Liver (tissue), 9 donors: ENCODE data around the gene EXT2. TPM values are rescaled to one million over a fixed set of nuclear protein-coding genes. Genes with fewer than 3 reads are reported as not detected.

ENCODE experiments used
- DNase-seq: peaks from one replicate; pipeline ENCODE4 v3.0.0-alpha.2; 2017; ENCODE audit warnings: low spot score
- H3K27ac ChIP-seq, 2 donors: one replicate each; pipeline ENCODE4 v1.7.0; 2013; ENCODE audit warnings: inconsistent platforms in 2 of 2, low read length in 2 of 2, control low read depth in 1 of 2, low read depth in 1 of 2, mild to moderate bottlenecking in 1 of 2
- H3K27me3 ChIP-seq, 4 donors: one replicate each; pipeline versions ENCODE4 v1.6.1 to v1.7.0; 2013; ENCODE audit warnings: low read length in 3 of 4, inconsistent platforms in 1 of 4, mild to moderate bottlenecking in 1 of 4, moderate library complexity in 1 of 4; ENCODE audit not compliant: control insufficient read depth in 4 of 4, insufficient read depth in 4 of 4
- H3K36me3 ChIP-seq, 4 donors: one replicate each; pipeline versions ENCODE4 v1.6.1 to v1.7.0; 2013; ENCODE audit warnings: low read length in 3 of 4, mild to moderate bottlenecking in 3 of 4, low read depth in 1 of 4, moderate library complexity in 1 of 4; ENCODE audit not compliant: control insufficient read depth in 4 of 4, insufficient read depth in 3 of 4
- H3K4me1 ChIP-seq, 4 donors: one replicate each; pipeline versions ENCODE4 v1.6.1 to v1.7.0; 2013; ENCODE audit warnings: low read length in 3 of 4, mild to moderate bottlenecking in 3 of 4, moderate library complexity in 1 of 4; ENCODE audit not compliant: control insufficient read depth in 4 of 4, insufficient read depth in 4 of 4
- H3K4me3 ChIP-seq, 3 donors: one replicate each; pipeline versions ENCODE4 v1.6.1 to v1.7.0; 2013; ENCODE audit warnings: low read length in 3 of 3, control low read depth in 1 of 3, low read depth in 1 of 3, mild to moderate bottlenecking in 1 of 3
- H3K9ac ChIP-seq, 2 donors: one replicate each; pipeline ENCODE4 v1.7.0; 2013; ENCODE audit warnings: low read length in 2 of 2, mild to moderate bottlenecking in 2 of 2, moderate library complexity in 2 of 2, control low read depth in 1 of 2, low read depth in 1 of 2
- H3K9me3 ChIP-seq, 4 donors: one replicate each; pipeline versions ENCODE4 v1.6.1 to v1.7.0; 2013; ENCODE audit warnings: low read length in 3 of 4; ENCODE audit not compliant: control insufficient read depth in 4 of 4
- CTCF ChIP-seq: fragments of 150-350 bp; IDR thresholded peaks from 2 replicates; pipeline ENCODE4 v1.5.1; 2017; ENCODE audit warnings: improper control_type of control experiment, low read depth, low read length; ENCODE audit not compliant: missing input control
- FOXA1 ChIP-seq: IDR thresholded peaks from 2 replicates; pipeline ENCODE4 v1.6.1; 2016; ENCODE audit warnings: antibody characterized with exemption
- FOXA2 ChIP-seq: IDR thresholded peaks from 2 replicates; pipeline ENCODE4 v1.6.1; 2016; ENCODE audit warnings: antibody characterized with exemption
- GABPA ChIP-seq, 2 donors: IDR thresholded peaks in 1 of 2; conservative IDR thresholded peaks in 1 of 2; 2 replicates each; pipeline ENCODE4 v1.6.1; 2016; ENCODE audit warnings: antibody characterized with exemption in 2 of 2, mild to moderate bottlenecking in 1 of 2, moderate library complexity in 1 of 2
- JUND ChIP-seq, 2 donors: IDR thresholded peaks; 2 replicates each; pipeline ENCODE4 v1.6.1; 2016; ENCODE audit warnings: antibody characterized with exemption in 2 of 2
- MAX ChIP-seq: IDR thresholded peaks from 2 replicates; pipeline ENCODE4 v1.6.1; 2016; ENCODE audit warnings: antibody characterized with exemption
- RAD21 ChIP-seq, 2 donors: IDR thresholded peaks; 2 replicates each; pipeline ENCODE4 v1.6.1; 2016; ENCODE audit warnings: antibody characterized with exemption in 2 of 2, mild to moderate bottlenecking in 2 of 2
- REST ChIP-seq: IDR thresholded peaks from 2 replicates; pipeline ENCODE4 v1.6.1; 2016; ENCODE audit warnings: antibody characterized with exemption, mild to moderate bottlenecking
- SP1 ChIP-seq: IDR thresholded peaks from 2 replicates; pipeline ENCODE4 v1.6.1; 2018; ENCODE audit warnings: antibody characterized with exemption, mild to moderate bottlenecking
- TAF1 ChIP-seq: conservative IDR thresholded peaks from 2 replicates; pipeline ENCODE4 v1.6.1; 2016; ENCODE audit warnings: antibody characterized with exemption, mild to moderate bottlenecking
- ZBTB33 ChIP-seq: IDR thresholded peaks from 2 replicates; pipeline ENCODE4 v1.6.1; 2016; ENCODE audit warnings: antibody characterized with exemption
- WGBS: extraction: QIAGEN DNeasy Blood & Tissue Kit; methylation state at CpG from one replicate; pipeline ENCODE4 v1.1.7; 2013; 5-methylcytosine and 5-hydroxymethylcytosine counted together
- polyA plus RNA-seq, 2 donors: library from polyadenylated mRNA; stranded (reverse) in 1 of 2; unstranded in 1 of 2; fragments of 200-250 nt in 1 of 2; fragments of >200 nt in 1 of 2; fragmentation: Nextera tagmentation in 1 of 2; extraction: Ambion mirVana in 1 of 2; gene quantifications; one replicate each; pipeline versions ENCODE4 v1.2.1 to v1.2.3, GENCODE V29; 2013 to 2015
- total RNA-seq, 2 donors: library from RNA; depleted of rRNA; stranded (reverse); fragments of >200 nt; gene quantifications; one replicate each; pipeline ENCODE4 v1.2.3, GENCODE V29; 2014
- donor health status: healthy.
- donor health status: healthy.
- donor health status: healthy.
- donor health status: healthy.
- donor health status: healthy.

The EXT2 gene
- total and polyA plus RNA-seq, 4 donors: 8.4 to 36.1 (median 29.8) TPM

GRCh38 chr11:44072757-44073658 lies 22.5 kb upstream of the EXT2 start:
- DNase-seq: no peak
- no peaks in the 10 kb centered on the region for H3K4me1 ChIP-seq
- no peak overlapping the region for H3K27ac ChIP-seq
- H3K9ac ChIP-seq: no peak overlapping the region
- 95% methylated on average over 8 of the region's 8 CpGs for WGBS
- H3K9me3 ChIP-seq: no peaks in the 10 kb centered on the region
- TF ChIP-seq RAD21 (IDR thresholded peaks at IDR 0.05) (no peak), FOXA1 (no peak), REST (no peak), MAX (no peak), ZBTB33 (no peak), FOXA2 (no peak), GABPA (IDR thresholded peaks at IDR 0.05 in 1 of 2, conservative IDR thresholded peaks at IDR 0.05 in 1 of 2) (no peak), JUND (IDR thresholded peaks at IDR 0.05) (no peak)
- H3K27me3 ChIP-seq: no peaks in the 10 kb centered on the region
- H3K36me3 ChIP-seq: peaks cover 0 to 18% (median 7%) of the 10 kb centered on the region in 4 donors
- no peak overlapping the region for H3K4me3 ChIP-seq

GRCh38 chr11:44078794-44079193 lies 16.7 kb upstream of the EXT2 start:
- H3K36me3 ChIP-seq: peaks cover 3 to 27% (median 9%) of the 10 kb centered on the region in 4 donors
- no peaks in the 10 kb centered on the region for H3K9me3 ChIP-seq

More at GRCh38 chr11:44078794-44079193, 16.7 kb upstream of the EXT2 start:
- 96% methylated on average over 5 of the region's 5 CpGs for WGBS
- no peak overlapping the region for H3K9ac ChIP-seq
- TF ChIP-seq FOXA2 (no peak), CTCF (no peak), TAF1 (no peak), SP1 (no peak), MAX (no peak)
- no peaks in the 10 kb centered on the region for H3K27me3 ChIP-seq
- H3K4me1 ChIP-seq: no peaks in the 10 kb centered on the region
- no peak for DNase-seq
- no peak overlapping the region for H3K4me3 ChIP-seq
- H3K27ac ChIP-seq: no peak overlapping the region
